Neuron (in vitro differentiated cells): ENCODE data around the gene TMEM150A.
A peak's percentile ranks its signal among the peaks of the same experiment; 100 is the strongest.
"Not testable (repeated sequence)": the region's sequence is repeated elsewhere in the genome, so short reads cannot be mapped to it uniquely, and the experiment has no call there.

ENCODE experiments used
- H2AFZ ChIP-seq: one replicate; pipeline ENCODE4 v1.6.1; 2013; ENCODE audit warnings: low read depth, mild to moderate bottlenecking, inconsistent platforms, low read length, moderate library complexity
- H3K27me3 ChIP-seq: one replicate; pipeline ENCODE4 v1.6.1; 2013; ENCODE audit warnings: low read length; ENCODE audit not compliant: insufficient read depth
- H3K36me3 ChIP-seq: one replicate; pipeline ENCODE4 v1.6.1; 2013; ENCODE audit warnings: low read length; ENCODE audit not compliant: insufficient read depth
- H3K4me1 ChIP-seq: one replicate; pipeline ENCODE4 v1.6.1; 2013; ENCODE audit warnings: low read length; ENCODE audit not compliant: insufficient read depth
- H3K4me3 ChIP-seq: 2 replicates; pipeline ENCODE4 v1.5.1; 2013; ENCODE audit warnings: mild to moderate bottlenecking, low read length, moderate library complexity
- H3K9me3 ChIP-seq: one replicate; pipeline ENCODE4 v1.6.1; 2013; ENCODE audit warnings: low read length

The TMEM150A gene

GRCh38 chr2:85596026-85596333, 6.5 kb downstream of the TMEM150A start:
- H3K27me3 ChIP-seq: no peaks in the 10 kb centered on the region

GRCh38 chr2:85595301-85596025, 7.0 kb downstream of the TMEM150A start, which contains the start of gene RNF181:
Gene RNF181, plus strand, starts transcription at chr2:85595745. Its CDS starts 19 bp downstream, at chr2:85595764.
- Histone ChIP-seq H2AFZ (peak within 1 kb of the TSS; percentile 42), H3K4me3 (peak within 1 kb of the TSS; percentile 81), H3K36me3 (peaks cover 13% of the 10 kb centered on the region)

More at GRCh38 chr2:85596026-85596333, 6.5 kb downstream of the TMEM150A start:
- peaks cover 13% of the 10 kb centered on the region for H3K36me3 ChIP-seq
- peak overlapping the region; percentile 81 for H3K4me3 ChIP-seq
- no peaks in the 10 kb centered on the region for H3K9me3 ChIP-seq
- H2AFZ ChIP-seq: no peak overlapping the region
- H3K4me1 ChIP-seq: peaks cover 16% of the 10 kb centered on the region

GRCh38 chr2:85594715-85595300, 7.7 kb downstream of the TMEM150A start:
- Histone ChIP-seq H3K4me3 (peak overlapping the region; percentile 81), H3K4me1 (peaks cover 16% of the 10 kb centered on the region), H3K36me3 (peaks cover 13% of the 10 kb centered on the region), H2AFZ (peak overlapping the region; percentile 42), H3K9me3 (no peaks in the 10 kb centered on the region), H3K27me3 (no peaks in the 10 kb centered on the region)

More at GRCh38 chr2:85595301-85596025, 7.0 kb downstream of the TMEM150A start, which contains the start of gene RNF181:
- Histone ChIP-seq H3K4me1 (peaks cover 16% of the 10 kb centered on the region), H3K9me3 (no peaks in the 10 kb centered on the region), H3K27me3 (no peaks in the 10 kb centered on the region)

- no peaks in the 10 kb centered on the region for H3K9me3 ChIP-seq
- H3K4me1 ChIP-seq: peaks cover 16% of the 10 kb centered on the region
- H3K27me3 ChIP-seq: no peaks in the 10 kb centered on the region
- peaks cover 10% of the 10 kb centered on the region for H3K36me3 ChIP-seq
- H3K4me3 ChIP-seq: no peak overlapping the region
- no peak overlapping the region for H2AFZ ChIP-seq
Measured at GRCh38 chr2:85593023-85593422, 9.5 kb downstream of the TMEM150A start.

GRCh38 chr2:85592299-85592698, 10.2 kb downstream of the TMEM150A start:
- H3K27me3 ChIP-seq, H3K4me3 ChIP-seq, H3K9me3 ChIP-seq, H2AFZ ChIP-seq, H3K36me3 ChIP-seq: not testable (repeated sequence)
- peaks cover 16% of the 10 kb centered on the region for H3K4me1 ChIP-seq

GRCh38 chr2:85591563-85591962, 10.9 kb downstream of the TMEM150A start:
- Histone ChIP-seq H3K36me3 (no peaks in the 10 kb centered on the region), H3K9me3 (no peaks in the 10 kb centered on the region), H3K4me1 (peaks cover 12% of the 10 kb centered on the region), H3K4me3 (no peak overlapping the region), H2AFZ (no peak overlapping the region), H3K27me3 (no peaks in the 10 kb centered on the region)

- Histone ChIP-seq H3K9me3 (no peaks in the 10 kb centered on the region), H2AFZ (no peak overlapping the region), H3K4me3 (no peak overlapping the region), H3K4me1 (peaks cover 7% of the 10 kb centered on the region), H3K36me3 (no peaks in the 10 kb centered on the region), H3K27me3 (no peaks in the 10 kb centered on the region)
Measured at GRCh38 chr2:85590950-85591349, 11.5 kb downstream of the TMEM150A start.

GRCh38 chr2:85589982-85590791, 12.3 kb downstream of the TMEM150A start:
- H3K4me1 ChIP-seq: peaks cover 12% of the 10 kb centered on the region
- no peaks in the 10 kb centered on the region for H3K9me3 ChIP-seq
- no peaks in the 10 kb centered on the region for H3K27me3 ChIP-seq
- H3K4me3 ChIP-seq: no peak overlapping the region
- H3K36me3 ChIP-seq: no peaks in the 10 kb centered on the region
- no peak overlapping the region for H2AFZ ChIP-seq

GRCh38 chr2:85589181-85589580, 13.3 kb downstream of the TMEM150A start:
- H2AFZ ChIP-seq: no peak overlapping the region
- no peaks in the 10 kb centered on the region for H3K9me3 ChIP-seq
- H3K4me1 ChIP-seq: peaks cover 5% of the 10 kb centered on the region
- no peaks in the 10 kb centered on the region for H3K36me3 ChIP-seq
- no peak overlapping the region for H3K4me3 ChIP-seq
- H3K27me3 ChIP-seq: no peaks in the 10 kb centered on the region

- no peaks in the 10 kb centered on the region for H3K9me3 ChIP-seq
- H2AFZ ChIP-seq: no peak overlapping the region
- H3K36me3 ChIP-seq: no peaks in the 10 kb centered on the region
- no peak overlapping the region for H3K4me3 ChIP-seq
- no peaks in the 10 kb centered on the region for H3K27me3 ChIP-seq
- peaks cover 5% of the 10 kb centered on the region for H3K4me1 ChIP-seq
Measured at GRCh38 chr2:85588645-85589044, 13.9 kb downstream of the TMEM150A start.

- no peaks in the 10 kb centered on the region for H3K27me3 ChIP-seq
- no peak overlapping the region for H3K4me3 ChIP-seq
Measured at GRCh38 chr2:85588236-85588635, 14.3 kb downstream of the TMEM150A start.

GRCh38 chr2:85585781-85586105, 16.8 kb downstream of the TMEM150A start:
- Histone ChIP-seq H2AFZ (no peak overlapping the region), H3K36me3 (no peaks in the 10 kb centered on the region), H3K9me3 (no peaks in the 10 kb centered on the region), H3K4me1 (peaks cover 5% of the 10 kb centered on the region), H3K27me3 (no peaks in the 10 kb centered on the region), H3K4me3 (no peak overlapping the region)

More at GRCh38 chr2:85588236-85588635, 14.3 kb downstream of the TMEM150A start:
- peaks cover 5% of the 10 kb centered on the region for H3K4me1 ChIP-seq
- no peak overlapping the region for H2AFZ ChIP-seq
- no peaks in the 10 kb centered on the region for H3K36me3 ChIP-seq
- H3K9me3 ChIP-seq: no peaks in the 10 kb centered on the region
